OCI-LY3 (cell line): ENCODE measurements around the gene RPLP2.

ENCODE experiments used
- H2AFZ ChIP-seq: fragments of 200-600, 300-600 bp; shearing (Covaris generic); 2 replicates; pipeline ENCODE4 v1.6.0; 2014; ENCODE audit warnings: antibody characterized with exemption, low read depth, low read length
- H3K27ac ChIP-seq: fragments of 200-600, 300-600 bp; sonication (generic); 2 replicates; pipeline ENCODE4 v1.5.1; 2014; ENCODE audit warnings: mild to moderate bottlenecking, low read length, moderate library complexity, mixed read lengths
- H3K27me3 ChIP-seq: fragments of 200-600, 300-600 bp; sonication (generic); 2 replicates; pipeline ENCODE4 v1.6.1; 2014; ENCODE audit warnings: low read depth, low read length, mixed read lengths
- H3K36me3 ChIP-seq: fragments of 200-600, 300-600 bp; sonication (generic); replicated peaks from 2 replicates; pipeline ENCODE3; 2014; ENCODE audit warnings: low read depth, low read length, mixed read lengths
- H3K4me1 ChIP-seq: fragments of 300-600, 200-600 bp; sonication (generic); 2 replicates; pipeline ENCODE4 v1.6.1; 2014; ENCODE audit warnings: low read length, mixed read lengths
- H3K4me2 ChIP-seq: fragments of 200-600, 300-600 bp; sonication (generic); 2 replicates; pipeline ENCODE4 v1.6.1; 2014; ENCODE audit warnings: low read length, mixed read lengths
- H3K4me3 ChIP-seq: fragments of 300-600, 200-600 bp; sonication (generic); 2 replicates; pipeline ENCODE4 v1.5.1; 2014; ENCODE audit warnings: antibody characterized with exemption, mild to moderate bottlenecking, low read length, moderate library complexity
- H3K79me2 ChIP-seq: fragments of 300-600, 200-600 bp; shearing (Covaris generic); 2 replicates; pipeline ENCODE4 v1.6.1; 2014; ENCODE audit warnings: mild to moderate bottlenecking, low read length, mixed read lengths
- H3K9ac ChIP-seq: fragments of 300-600, 200-600 bp; shearing (Covaris generic); 2 replicates; pipeline ENCODE4 v1.6.0; 2014; ENCODE audit warnings: mild to moderate bottlenecking, low read length, moderate library complexity
- H3K9me3 ChIP-seq: fragments of 200-600, 300-600 bp; shearing (Covaris generic); 2 replicates; pipeline ENCODE4 v1.6.1; 2014; ENCODE audit warnings: low read length, mixed read lengths; ENCODE audit not compliant: insufficient read depth
- H4K20me1 ChIP-seq: fragments of 200-600, 300-600 bp; sonication (generic); 2 replicates; pipeline ENCODE4 v1.6.1; 2016; ENCODE audit warnings: low read length, mixed read lengths; ENCODE audit not compliant: insufficient read depth
- EZH2phosphoT487 ChIP-seq: fragments of 200-600 bp; shearing (Covaris generic); IDR thresholded peaks from 2 replicates; pipeline ENCODE4 v1.6.1; 2018; ENCODE audit warnings: antibody characterized with exemption, mixed run types, low read depth
- TF ChIP-seq, protein P1 (sequence below): fragments of 200-600, 300-600 bp; sonication (generic); IDR thresholded peaks from 2 replicates; pipeline ENCODE4 v1.5.1; 2014; ENCODE audit warnings: antibody characterized with exemption, low read length, low read depth

Gene RPLP2

DNA sequence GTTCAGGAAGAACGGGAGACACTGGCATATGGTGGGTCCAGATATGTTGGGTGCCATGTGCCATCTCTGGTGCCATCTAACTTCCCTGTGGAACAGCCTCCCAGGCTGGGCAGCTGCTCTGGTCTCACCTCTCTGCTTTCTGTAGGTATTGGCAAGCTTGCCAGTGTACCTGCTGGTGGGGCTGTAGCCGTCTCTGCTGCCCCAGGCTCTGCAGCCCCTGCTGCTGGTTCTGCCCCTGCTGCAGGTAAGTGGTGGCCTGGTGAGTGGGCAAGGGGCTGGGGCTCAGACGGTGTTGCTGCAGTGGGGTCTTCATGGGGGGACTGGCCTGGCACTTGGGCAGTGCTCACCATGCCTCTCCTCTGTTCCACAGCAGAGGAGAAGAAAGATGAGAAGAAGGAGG lies 2.6 kb downstream of the RPLP2 start:
- H3K4me3 ChIP-seq: no peak overlapping the region
- H3K9me3 ChIP-seq: no peaks in the 10 kb centered on the region
- H3K79me2 ChIP-seq: peaks cover 53% of the 10 kb centered on the region
- no peak overlapping the region for H3K4me2 ChIP-seq
- H3K27ac ChIP-seq: no peak overlapping the region
- peaks cover 21% of the 10 kb centered on the region for H3K4me1 ChIP-seq
- peaks cover 26% of the 10 kb centered on the region for H4K20me1 ChIP-seq
- H3K27me3 ChIP-seq: no peaks in the 10 kb centered on the region
- peaks cover 39% of the 10 kb centered on the region for H3K36me3 ChIP-seq
- H2AFZ ChIP-seq: no peak overlapping the region
- no peak for TF ChIP-seq EZH2phosphoT487
- TF ChIP-seq, protein P1, sequence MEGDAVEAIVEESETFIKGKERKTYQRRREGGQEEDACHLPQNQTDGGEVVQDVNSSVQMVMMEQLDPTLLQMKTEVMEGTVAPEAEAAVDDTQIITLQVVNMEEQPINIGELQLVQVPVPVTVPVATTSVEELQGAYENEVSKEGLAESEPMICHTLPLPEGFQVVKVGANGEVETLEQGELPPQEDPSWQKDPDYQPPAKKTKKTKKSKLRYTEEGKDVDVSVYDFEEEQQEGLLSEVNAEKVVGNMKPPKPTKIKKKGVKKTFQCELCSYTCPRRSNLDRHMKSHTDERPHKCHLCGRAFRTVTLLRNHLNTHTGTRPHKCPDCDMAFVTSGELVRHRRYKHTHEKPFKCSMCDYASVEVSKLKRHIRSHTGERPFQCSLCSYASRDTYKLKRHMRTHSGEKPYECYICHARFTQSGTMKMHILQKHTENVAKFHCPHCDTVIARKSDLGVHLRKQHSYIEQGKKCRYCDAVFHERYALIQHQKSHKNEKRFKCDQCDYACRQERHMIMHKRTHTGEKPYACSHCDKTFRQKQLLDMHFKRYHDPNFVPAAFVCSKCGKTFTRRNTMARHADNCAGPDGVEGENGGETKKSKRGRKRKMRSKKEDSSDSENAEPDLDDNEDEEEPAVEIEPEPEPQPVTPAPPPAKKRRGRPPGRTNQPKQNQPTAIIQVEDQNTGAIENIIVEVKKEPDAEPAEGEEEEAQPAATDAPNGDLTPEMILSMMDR: no peak
- no peak overlapping the region for H3K9ac ChIP-seq

DNA sequence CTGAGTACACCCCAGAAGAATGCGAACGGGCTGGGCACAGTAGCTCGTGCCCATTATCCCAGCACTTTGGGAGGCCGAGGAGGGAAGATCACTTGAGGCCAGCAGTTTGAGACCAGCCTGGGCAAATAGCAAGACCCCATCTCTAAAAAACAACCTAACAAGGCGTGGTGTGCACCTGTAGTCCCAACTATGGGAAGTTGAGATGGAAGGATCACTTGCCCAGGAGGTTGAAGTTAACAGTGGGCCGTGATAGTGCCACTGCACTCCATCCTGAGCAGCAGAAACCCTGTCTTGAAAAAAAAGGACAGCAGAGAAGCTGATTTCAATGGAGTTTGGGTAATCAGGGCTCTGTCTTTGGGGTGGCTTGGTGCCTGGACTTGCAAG lies 3.3 kb downstream of the RPLP2 start:
- no peak overlapping the region for H3K4me3 ChIP-seq
- H3K27ac ChIP-seq: no peak overlapping the region

DNA sequence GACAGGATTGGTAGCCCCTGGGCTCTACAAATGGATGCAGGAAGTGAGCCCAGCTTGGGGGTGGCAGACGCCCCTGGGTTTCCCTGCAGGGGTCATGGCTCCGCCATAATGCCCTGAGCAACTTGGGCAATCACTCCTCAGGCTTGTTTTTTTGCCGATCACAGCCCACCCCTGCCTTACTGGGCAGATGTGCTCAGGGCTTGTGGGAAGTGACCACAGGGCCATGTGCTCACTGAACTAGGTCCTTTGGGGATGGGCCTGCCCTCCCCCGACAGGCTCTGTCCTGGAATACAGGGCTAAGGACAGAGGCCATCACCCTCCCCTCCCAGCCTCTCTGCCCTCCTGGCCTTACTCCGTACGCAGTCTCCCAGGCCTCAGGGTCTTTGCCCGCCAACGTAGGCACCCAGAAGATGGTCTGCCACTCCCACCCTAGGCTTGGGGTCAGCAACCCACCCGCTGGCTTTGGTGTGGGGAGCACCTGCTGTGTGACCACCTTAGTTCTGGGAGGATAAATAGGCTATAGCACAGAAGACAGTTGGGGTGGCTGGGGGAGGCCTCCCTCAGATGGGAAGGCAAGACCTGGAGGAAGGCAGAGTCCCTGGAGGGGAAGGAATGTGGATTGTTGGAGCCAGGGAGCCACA lies 3.8 kb downstream of the RPLP2 start:
- Histone ChIP-seq H3K9me3 (no peaks in the 10 kb centered on the region), H3K36me3 (peaks cover 39% of the 10 kb centered on the region), H3K4me1 (peaks cover 15% of the 10 kb centered on the region), H3K27ac (no peak overlapping the region), H3K27me3 (no peaks in the 10 kb centered on the region), H3K9ac (no peak overlapping the region), H2AFZ (no peak overlapping the region), H3K79me2 (peaks cover 43% of the 10 kb centered on the region), H3K4me3 (no peak overlapping the region), H3K4me2 (no peak overlapping the region), H4K20me1 (peaks cover 26% of the 10 kb centered on the region)
- TF ChIP-seq EZH2phosphoT487: no peak
- TF ChIP-seq, protein P1: no peak

More for the DNA sequence above, 3.3 kb downstream of the RPLP2 start:
- no peaks in the 10 kb centered on the region for H3K27me3 ChIP-seq
- no peaks in the 10 kb centered on the region for H3K9me3 ChIP-seq
- no peak overlapping the region for H3K9ac ChIP-seq
- peaks cover 26% of the 10 kb centered on the region for H4K20me1 ChIP-seq
- H3K4me1 ChIP-seq: peaks cover 18% of the 10 kb centered on the region
- TF ChIP-seq, protein P1: no peak
- no peak for TF ChIP-seq EZH2phosphoT487
- H2AFZ ChIP-seq: no peak overlapping the region
- peaks cover 47% of the 10 kb centered on the region for H3K79me2 ChIP-seq
- H3K36me3 ChIP-seq: peaks cover 39% of the 10 kb centered on the region
- no peak overlapping the region for H3K4me2 ChIP-seq

DNA sequence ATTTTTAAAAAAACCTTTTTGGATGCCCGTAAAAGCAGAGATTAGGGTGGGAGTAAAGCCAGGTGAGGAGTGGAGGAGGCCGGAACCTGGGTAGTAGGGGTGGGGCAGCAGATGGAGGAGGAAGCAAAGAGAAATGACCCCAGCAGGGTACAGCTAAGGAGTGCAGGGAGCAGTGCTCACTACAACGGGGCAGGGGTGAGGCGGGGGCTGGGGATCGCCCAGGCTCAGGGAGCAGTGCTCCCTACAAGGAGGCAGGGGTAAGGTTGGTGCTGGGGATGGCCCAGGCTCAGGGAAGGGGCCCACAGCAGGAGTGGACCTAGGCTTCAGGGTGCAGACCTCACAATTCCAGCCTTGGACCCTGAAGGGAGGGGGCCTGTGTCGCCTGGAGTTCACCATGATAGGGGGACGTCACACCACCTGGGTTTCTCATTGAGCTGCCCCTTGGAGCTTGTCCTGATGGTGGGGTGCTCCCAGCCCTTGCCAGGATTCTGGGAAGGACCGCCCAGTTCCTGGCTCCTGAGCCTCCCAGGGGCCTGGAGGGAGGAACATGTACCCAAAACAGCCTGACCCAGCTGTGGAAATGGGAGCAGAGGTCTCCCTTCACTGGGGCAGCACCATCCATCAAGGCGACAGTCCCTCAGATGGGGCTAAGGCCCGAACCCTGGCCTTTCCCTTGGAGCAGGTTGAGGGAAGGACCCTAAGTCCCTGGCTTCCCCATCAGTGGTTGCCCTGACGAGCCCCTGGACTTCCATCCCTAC lies 6.1 kb downstream of the RPLP2 start:
- peaks cover 31% of the 10 kb centered on the region for H3K36me3 ChIP-seq
- no peak overlapping the region for H3K4me3 ChIP-seq
- H4K20me1 ChIP-seq: peaks cover 30% of the 10 kb centered on the region
- H3K4me2 ChIP-seq: no peak overlapping the region
- H3K27ac ChIP-seq: no peak overlapping the region
- no peak overlapping the region for H3K9ac ChIP-seq
- H3K27me3 ChIP-seq: no peaks in the 10 kb centered on the region
- H3K9me3 ChIP-seq: no peaks in the 10 kb centered on the region
- peaks cover 21% of the 10 kb centered on the region for H3K4me1 ChIP-seq
- no peak for TF ChIP-seq EZH2phosphoT487
- TF ChIP-seq, protein P1: no peak
- H2AFZ ChIP-seq: no peak overlapping the region
- peaks cover 31% of the 10 kb centered on the region for H3K79me2 ChIP-seq
